ENCODE results near the gene NTMT2. TPM values are rescaled to one million over a fixed set of nuclear protein-coding genes. Genes with fewer than 3 reads are reported as not detected.
"Not testable (repeated sequence)": the region's sequence is repeated elsewhere in the genome, so short reads cannot be mapped to it uniquely, and the experiment has no call there.

Gene NTMT2
- 1.8 TPM for total RNA-seq
- 1 to 10 TPM in 7 of 8 donors, under 1 TPM in 1; 0.78 to 3.1 (median 1.6) TPM for polyA plus RNA-seq (ENCODE audit: insufficient read depth in 1 of 8, insufficient read length in 8 of 8, low replicate concordance in 1 of 8)
- long read RNA-seq, donor 1, result 0 reads
- long read RNA-seq, donor 2, result 0 reads
- long read RNA-seq, donor 3, result 0 reads
- long read RNA-seq, donor 4, result 0 reads
- long read RNA-seq, donor 5, result 0 reads
- long read RNA-seq, donor 6, result 0 reads
- long read RNA-seq, donor 7, result 0 reads
- long read RNA-seq, donor 8, result 0 reads
- long read RNA-seq, donor 9, result 0 reads
- long read RNA-seq, donor 10, result 0 reads
- long read RNA-seq, donor 11, partial matches to known transcripts, result 0 of 1 reads
- long read RNA-seq, donor 11, other reads (novel, unspliced or antisense), result 0 of 1 reads

DNA sequence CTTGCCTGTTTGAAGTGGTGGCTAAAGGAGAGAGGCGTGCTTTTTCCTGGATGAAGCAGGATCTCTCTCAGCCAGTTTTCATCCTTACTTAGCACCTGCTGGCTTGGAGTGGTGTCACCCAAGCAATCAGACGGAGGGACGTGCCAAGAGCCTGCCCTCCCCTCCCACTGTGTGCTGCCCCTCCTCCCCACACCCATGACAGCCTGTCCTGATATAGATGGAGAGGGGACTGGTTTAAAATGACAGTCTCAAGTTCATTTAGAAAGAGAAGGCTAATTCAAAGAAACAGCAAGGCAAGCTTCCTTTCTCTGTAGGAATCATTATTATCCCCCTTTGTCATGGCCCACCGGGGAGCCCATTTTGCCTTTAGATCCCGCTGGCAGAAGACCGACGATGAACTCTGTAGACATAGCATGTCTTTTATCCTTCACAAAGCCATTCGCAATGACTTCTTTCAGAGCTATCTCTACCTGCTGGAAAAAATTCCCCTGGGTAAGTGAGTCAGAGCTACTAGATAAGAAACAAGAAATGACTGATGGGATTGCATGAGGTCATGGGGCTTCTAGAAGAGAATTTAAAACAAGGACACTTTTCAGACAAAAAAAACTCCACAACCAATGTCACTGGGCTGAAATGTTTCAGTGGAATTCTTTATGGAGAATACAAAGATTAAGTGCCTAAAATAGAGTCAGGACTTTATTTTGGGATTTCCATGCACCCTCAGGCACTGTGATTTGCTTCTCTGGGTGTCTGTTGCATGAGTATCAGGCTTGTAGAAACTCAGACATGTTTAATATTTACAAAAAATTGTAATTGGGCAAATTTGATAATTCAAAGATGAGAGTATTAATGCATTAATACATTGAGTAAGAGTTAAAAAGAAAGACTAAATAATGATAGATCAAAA lies at the start of gene NTMT2:
TSS of gene NTMT2 (plus strand) at position 190 of the 907 bp plus-strand sequence. CDS start at position 339, 149 bp downstream.
- peak; percentile 47 for DNase-seq
- peak within 1 kb of the TSS; percentile 12 for H3K4me3 ChIP-seq (ENCODE audit: low read length)
- WGBS (ENCODE audit: insufficient coverage), result 42% methylated on average over 2 of the region's 8 CpGs
- H3K27ac ChIP-seq (ENCODE audit: low read length), result peak within 1 kb of the TSS; percentile 52
- no peaks in the 10 kb centered on the region for H3K27me3 ChIP-seq (ENCODE audit: control insufficient read depth, insufficient read depth, low read length)
- no peaks in the 10 kb centered on the region for H3K9me3 ChIP-seq (replicated peaks; ENCODE audit: control insufficient read depth, low read depth, low read length)
- H3K36me3 ChIP-seq (ENCODE audit: control insufficient read depth, insufficient read depth, low read length), result no peaks in the 10 kb centered on the region
- H3K4me1 ChIP-seq (ENCODE audit: control insufficient read depth, insufficient read depth, low read length), result no peaks in the 10 kb centered on the region

DNA sequence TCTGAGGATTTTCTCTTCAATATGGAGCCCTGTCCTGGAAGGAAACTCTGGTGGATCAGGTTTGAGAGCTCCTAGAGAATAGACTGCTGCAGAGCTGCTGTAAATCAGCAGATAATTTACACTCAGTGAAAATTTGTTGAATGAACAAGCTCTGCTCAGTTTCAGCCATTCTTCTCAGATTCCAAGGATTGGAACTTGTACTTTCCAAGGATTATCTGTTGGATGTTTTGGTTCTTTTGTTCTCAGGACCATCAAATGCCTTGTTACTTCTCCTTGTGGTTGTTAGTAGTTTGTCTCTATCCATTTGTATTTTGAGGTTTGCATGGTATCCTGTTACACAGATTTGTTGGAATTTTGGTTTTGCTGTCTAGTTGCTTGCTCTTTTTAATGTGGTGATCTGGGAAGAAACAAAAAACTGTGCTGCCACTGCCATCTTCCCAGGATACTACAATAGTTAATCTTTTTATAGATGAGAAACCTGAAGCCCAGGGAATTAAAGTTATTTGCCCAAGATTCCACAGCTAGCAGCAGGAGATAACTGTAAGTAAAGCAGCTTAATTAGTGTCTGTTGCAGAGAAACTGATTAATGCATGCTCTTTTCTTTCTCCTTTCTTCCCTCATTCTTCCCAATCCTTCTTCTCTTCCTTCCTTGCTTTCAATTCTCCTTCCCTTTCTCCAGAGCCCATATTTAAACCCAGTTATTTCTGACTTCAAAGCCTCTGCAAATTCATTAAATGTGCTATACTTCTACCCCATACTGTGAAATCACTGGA lies 49.6 kb upstream of the NTMT2 start:
- Histone ChIP-seq H3K36me3 (ENCODE audit: control insufficient read depth, insufficient read depth, low read length) (no peaks in the 10 kb centered on the region), H3K27me3 (ENCODE audit: control insufficient read depth, insufficient read depth, low read length) (no peaks in the 10 kb centered on the region), H3K4me1 (ENCODE audit: control insufficient read depth, insufficient read depth, low read length) (peaks cover 3% of the 10 kb centered on the region), H3K27ac (ENCODE audit: low read length) (no peak overlapping the region), H3K9me3 (replicated peaks; ENCODE audit: control insufficient read depth, low read depth, low read length) (no peaks in the 10 kb centered on the region), H3K4me3 (ENCODE audit: low read length) (no peak overlapping the region)
- no peak for DNase-seq

DNA sequence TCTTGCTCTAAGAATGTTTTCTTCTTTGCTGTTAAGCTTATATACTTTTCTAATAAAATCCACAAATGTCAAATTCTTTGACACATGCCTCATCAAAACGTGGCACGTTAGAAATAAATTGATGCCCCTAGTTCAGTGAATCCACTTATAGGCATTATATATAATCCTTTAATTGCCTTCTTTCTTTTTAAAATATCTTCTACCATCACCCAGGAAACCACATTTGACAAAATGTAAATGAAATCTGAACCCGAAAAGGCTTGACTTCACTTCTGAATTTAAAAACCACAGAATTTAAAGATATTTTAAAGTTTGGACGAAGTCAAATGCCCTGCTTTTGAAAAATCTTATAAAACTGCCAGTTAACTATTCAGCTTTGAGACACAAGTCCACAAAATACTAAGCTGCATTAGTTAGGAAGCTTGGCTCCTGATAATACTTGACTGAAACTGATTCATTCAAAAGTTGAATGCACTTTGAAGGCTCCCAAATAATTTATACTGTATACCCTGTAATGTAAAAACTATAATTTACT lies 48.9 kb upstream of the NTMT2 start:
- WGBS (ENCODE audit: insufficient coverage), result no CpG with 5 or more reads among the region's 4 CpGs
- no peak overlapping the region for H3K4me3 ChIP-seq (ENCODE audit: low read length)
- H3K9me3 ChIP-seq (replicated peaks; ENCODE audit: control insufficient read depth, low read depth, low read length), result no peaks in the 10 kb centered on the region
- no peak overlapping the region for H3K27ac ChIP-seq (ENCODE audit: low read length)
- H3K36me3 ChIP-seq (ENCODE audit: control insufficient read depth, insufficient read depth, low read length), result no peaks in the 10 kb centered on the region
- H3K4me1 ChIP-seq (ENCODE audit: control insufficient read depth, insufficient read depth, low read length), result peaks cover 3% of the 10 kb centered on the region
- H3K27me3 ChIP-seq (ENCODE audit: control insufficient read depth, insufficient read depth, low read length), result no peaks in the 10 kb centered on the region
- peak; percentile 11 for DNase-seq

DNA sequence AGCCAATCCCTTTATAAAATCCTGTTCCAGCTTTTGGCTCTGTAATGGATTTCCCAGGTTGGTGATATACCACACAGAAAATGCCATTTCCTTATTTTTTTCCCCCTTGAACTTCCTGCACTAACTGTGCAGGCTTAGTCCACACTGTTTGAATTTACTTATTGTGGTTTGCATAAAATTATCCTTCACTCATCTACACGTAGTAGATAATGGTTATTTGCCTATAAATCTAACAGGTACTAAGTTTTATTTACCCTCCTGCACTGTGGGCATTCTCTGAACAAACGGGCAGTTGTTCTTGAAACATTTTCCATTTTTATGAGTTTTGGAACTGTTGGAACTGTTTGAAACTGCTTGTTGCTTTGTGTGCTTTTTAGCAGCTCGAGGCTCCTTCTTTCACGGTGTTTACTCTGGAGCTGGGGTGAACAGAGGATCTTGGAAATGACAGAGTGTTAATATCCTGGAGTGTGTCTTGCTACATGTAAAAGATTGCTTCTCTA lies 48.3 kb upstream of the NTMT2 start:
- 20% methylated on average over 1 of the region's 4 CpGs for WGBS (ENCODE audit: insufficient coverage)

DNA sequence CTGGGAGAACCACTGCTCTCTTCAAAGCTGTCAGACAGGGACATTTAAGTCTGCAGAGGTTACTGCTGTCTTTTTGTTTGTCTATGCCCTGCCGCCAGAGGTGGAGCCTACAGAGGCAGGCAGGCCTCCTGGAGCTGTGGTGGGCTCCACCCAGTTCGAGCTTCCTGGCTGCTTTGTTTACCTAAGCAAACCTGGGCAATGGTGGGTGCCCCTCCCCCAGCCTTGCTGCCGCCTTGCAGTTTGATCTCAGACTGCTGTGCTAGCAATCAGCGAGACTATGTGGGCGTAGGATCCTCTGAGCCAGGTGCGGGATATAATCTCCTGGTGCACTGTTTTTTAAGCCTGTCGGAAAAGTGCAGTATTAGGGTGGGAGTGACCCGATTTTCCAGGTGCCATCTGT lies 32.6 kb upstream of the NTMT2 start:
- not testable (repeated sequence) for H3K27ac ChIP-seq (ENCODE audit: low read length); H3K4me1 ChIP-seq (ENCODE audit: control insufficient read depth, insufficient read depth, low read length); H3K36me3 ChIP-seq (ENCODE audit: control insufficient read depth, insufficient read depth, low read length); H3K4me3 ChIP-seq (ENCODE audit: low read length); H3K9me3 ChIP-seq (replicated peaks; ENCODE audit: control insufficient read depth, low read depth, low read length); DNase-seq; H3K27me3 ChIP-seq (ENCODE audit: control insufficient read depth, insufficient read depth, low read length)
- 83% methylated on average over 4 of the region's 8 CpGs for WGBS (ENCODE audit: insufficient coverage)

More for the DNA sequence above, 48.3 kb upstream of the NTMT2 start:
- no peaks in the 10 kb centered on the region for H3K9me3 ChIP-seq (replicated peaks; ENCODE audit: control insufficient read depth, low read depth, low read length)
- no peak overlapping the region for H3K27ac ChIP-seq (ENCODE audit: low read length)
- peaks cover 3% of the 10 kb centered on the region for H3K4me1 ChIP-seq (ENCODE audit: control insufficient read depth, insufficient read depth, low read length)
- no peaks in the 10 kb centered on the region for H3K36me3 ChIP-seq (ENCODE audit: control insufficient read depth, insufficient read depth, low read length)
- H3K27me3 ChIP-seq (ENCODE audit: control insufficient read depth, insufficient read depth, low read length), result no peaks in the 10 kb centered on the region
- H3K4me3 ChIP-seq (ENCODE audit: low read length), result no peak overlapping the region
- DNase-seq, result peak; percentile 40

DNA sequence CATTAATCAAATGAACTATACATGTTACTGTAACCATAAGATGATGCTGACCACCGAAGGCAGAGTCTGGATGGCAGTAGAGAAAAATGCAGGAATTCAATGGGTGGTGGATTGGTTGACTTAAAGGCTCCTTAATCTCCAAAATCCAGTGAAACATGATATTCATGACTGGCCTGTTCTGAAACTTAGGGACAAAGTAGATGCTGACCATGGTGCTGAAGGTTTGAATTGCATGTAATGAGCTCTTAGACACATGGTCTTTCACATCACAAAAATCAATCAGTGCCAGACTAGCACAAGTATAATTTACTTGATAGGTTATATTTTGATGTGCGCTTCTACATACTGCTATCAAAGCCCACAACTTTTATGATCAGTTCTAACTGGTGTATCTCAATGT lies 30.9 kb upstream of the NTMT2 start:
- Histone ChIP-seq H3K4me3 (ENCODE audit: low read length) (no peak overlapping the region), H3K27me3 (ENCODE audit: control insufficient read depth, insufficient read depth, low read length) (no peaks in the 10 kb centered on the region), H3K9me3 (replicated peaks; ENCODE audit: control insufficient read depth, low read depth, low read length) (no peaks in the 10 kb centered on the region), H3K27ac (ENCODE audit: low read length) (no peak overlapping the region), H3K4me1 (ENCODE audit: control insufficient read depth, insufficient read depth, low read length) (no peaks in the 10 kb centered on the region), H3K36me3 (ENCODE audit: control insufficient read depth, insufficient read depth, low read length) (no peaks in the 10 kb centered on the region)
- no CpG with 5 or more reads among the region's 2 CpGs for WGBS (ENCODE audit: insufficient coverage)
- DNase-seq, result peak; percentile 68

DNA sequence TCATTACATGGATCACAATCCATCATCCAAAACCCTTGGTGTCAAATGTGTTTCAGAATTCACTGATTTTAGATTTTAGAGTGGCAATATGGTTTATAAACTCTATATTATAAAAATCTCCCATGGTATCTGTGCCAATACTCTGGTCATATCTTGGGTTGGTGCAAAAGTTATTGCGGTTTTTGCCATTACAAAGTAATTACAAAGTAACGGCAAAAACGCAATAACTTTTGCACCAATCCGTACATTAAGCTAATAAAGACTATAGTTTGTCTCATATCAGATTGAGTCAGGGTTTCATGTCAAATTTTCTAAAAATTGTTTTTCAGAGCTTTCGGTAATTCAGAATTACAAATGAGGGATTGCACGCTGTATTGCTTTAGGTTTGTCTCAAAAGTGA lies 23.4 kb upstream of the NTMT2 start:
- H3K27ac ChIP-seq (ENCODE audit: low read length), result no peak overlapping the region
- no peaks in the 10 kb centered on the region for H3K4me1 ChIP-seq (ENCODE audit: control insufficient read depth, insufficient read depth, low read length)
- WGBS (ENCODE audit: insufficient coverage), result no CpG with 5 or more reads among the region's 6 CpGs
- no peaks in the 10 kb centered on the region for H3K36me3 ChIP-seq (ENCODE audit: control insufficient read depth, insufficient read depth, low read length)
- H3K4me3 ChIP-seq (ENCODE audit: low read length), result no peak overlapping the region
- no peak for DNase-seq
- no peaks in the 10 kb centered on the region for H3K27me3 ChIP-seq (ENCODE audit: control insufficient read depth, insufficient read depth, low read length)
- H3K9me3 ChIP-seq (replicated peaks; ENCODE audit: control insufficient read depth, low read depth, low read length), result no peaks in the 10 kb centered on the region

DNA sequence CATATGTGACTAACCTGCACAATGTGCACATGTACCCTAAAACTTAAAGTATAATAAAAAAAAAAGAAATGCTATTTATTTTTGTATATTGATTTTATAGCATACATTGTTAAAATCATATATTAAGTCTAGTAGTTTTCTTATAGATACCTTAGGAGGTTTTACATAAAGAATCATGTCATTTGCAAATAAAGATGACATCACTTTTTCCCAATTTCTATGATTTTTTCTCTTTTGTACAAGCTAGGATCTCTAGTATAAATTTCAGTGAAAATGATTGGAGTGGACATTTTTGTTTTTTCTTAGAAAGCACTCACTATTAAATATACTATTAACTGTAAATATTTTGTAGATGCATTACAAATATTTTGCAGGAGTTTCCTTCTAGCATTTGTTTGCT lies 20.5 kb upstream of the NTMT2 start:
- no peaks in the 10 kb centered on the region for H3K9me3 ChIP-seq (replicated peaks; ENCODE audit: control insufficient read depth, low read depth, low read length)

DNA sequence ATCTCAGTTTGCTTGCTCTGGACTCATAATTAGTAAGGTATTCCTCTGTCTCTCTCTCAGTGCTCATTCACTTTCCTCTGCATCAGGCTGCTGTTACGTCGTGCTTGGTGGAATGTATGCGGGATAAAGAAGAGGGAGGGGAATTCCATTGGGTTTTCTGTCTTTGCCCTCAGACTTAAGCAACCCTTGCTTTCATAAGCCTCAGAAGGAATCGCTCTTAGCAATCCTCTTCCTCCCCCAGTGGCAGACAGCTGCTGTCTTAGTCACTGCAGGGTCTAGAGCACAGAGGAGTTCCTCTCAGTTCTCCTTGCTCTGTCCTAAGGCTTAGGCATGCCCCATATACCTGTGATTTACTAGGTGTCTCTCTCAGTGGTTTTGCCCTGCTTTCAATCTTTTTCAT lies 19.1 kb upstream of the NTMT2 start:
- DNase-seq, result no peak
- Histone ChIP-seq H3K4me1 (ENCODE audit: control insufficient read depth, insufficient read depth, low read length) (no peaks in the 10 kb centered on the region), H3K27ac (ENCODE audit: low read length) (no peak overlapping the region), H3K27me3 (ENCODE audit: control insufficient read depth, insufficient read depth, low read length) (no peaks in the 10 kb centered on the region), H3K36me3 (ENCODE audit: control insufficient read depth, insufficient read depth, low read length) (no peaks in the 10 kb centered on the region), H3K9me3 (replicated peaks; ENCODE audit: control insufficient read depth, low read depth, low read length) (no peaks in the 10 kb centered on the region), H3K4me3 (ENCODE audit: low read length) (no peak overlapping the region)
- 50% methylated on average over 1 of the region's 4 CpGs for WGBS (ENCODE audit: insufficient coverage)

More for the DNA sequence above, 20.5 kb upstream of the NTMT2 start:
- no peaks in the 10 kb centered on the region for H3K4me1 ChIP-seq (ENCODE audit: control insufficient read depth, insufficient read depth, low read length)
- DNase-seq, result no peak
- no peak overlapping the region for H3K4me3 ChIP-seq (ENCODE audit: low read length)
- H3K27me3 ChIP-seq (ENCODE audit: control insufficient read depth, insufficient read depth, low read length), result no peaks in the 10 kb centered on the region
- H3K27ac ChIP-seq (ENCODE audit: low read length), result no peak overlapping the region
- no peaks in the 10 kb centered on the region for H3K36me3 ChIP-seq (ENCODE audit: control insufficient read depth, insufficient read depth, low read length)
